ENCODE data around the gene ELOVL1.

Gene ELOVL1

DNA sequence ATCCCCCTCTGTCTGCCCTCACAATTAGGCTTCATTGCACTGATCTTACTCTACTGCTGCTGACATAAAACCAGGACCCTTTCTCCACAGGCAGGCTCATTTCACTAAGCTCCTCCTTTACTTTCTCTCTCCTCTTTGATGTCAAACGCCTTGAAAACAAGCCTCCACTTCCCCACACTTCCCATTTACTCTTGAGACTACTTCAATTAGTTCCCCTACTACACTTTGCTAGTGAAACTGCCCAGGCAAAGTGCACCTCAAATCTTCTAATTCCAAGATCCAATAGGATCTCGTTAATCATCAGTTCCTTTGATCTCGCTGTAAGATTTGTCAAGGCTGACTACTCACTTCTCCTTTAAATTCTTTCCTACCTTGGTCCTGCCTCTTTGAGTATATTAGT, 14.9 kb downstream of the ELOVL1 start:
- no peak for DNase-seq

DNA sequence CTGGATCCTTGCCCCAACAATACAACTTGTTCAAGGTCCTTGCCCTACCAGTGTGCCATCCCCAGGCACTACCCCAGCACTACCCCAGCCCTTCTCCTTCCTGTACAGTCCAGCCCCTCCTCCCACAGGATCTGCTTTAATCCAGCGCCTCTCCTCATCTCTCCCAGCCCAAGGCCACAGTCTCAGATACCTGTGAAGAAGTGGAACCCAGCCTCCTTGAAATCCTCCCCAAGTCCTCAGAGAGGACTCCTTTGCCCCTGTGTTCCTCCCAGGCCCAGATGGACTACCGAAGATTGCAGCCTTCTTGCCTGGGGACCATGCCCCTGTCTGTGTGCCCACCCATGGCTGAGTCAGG, 15.5 kb downstream of the ELOVL1 start:
- no peak for DNase-seq

DNA sequence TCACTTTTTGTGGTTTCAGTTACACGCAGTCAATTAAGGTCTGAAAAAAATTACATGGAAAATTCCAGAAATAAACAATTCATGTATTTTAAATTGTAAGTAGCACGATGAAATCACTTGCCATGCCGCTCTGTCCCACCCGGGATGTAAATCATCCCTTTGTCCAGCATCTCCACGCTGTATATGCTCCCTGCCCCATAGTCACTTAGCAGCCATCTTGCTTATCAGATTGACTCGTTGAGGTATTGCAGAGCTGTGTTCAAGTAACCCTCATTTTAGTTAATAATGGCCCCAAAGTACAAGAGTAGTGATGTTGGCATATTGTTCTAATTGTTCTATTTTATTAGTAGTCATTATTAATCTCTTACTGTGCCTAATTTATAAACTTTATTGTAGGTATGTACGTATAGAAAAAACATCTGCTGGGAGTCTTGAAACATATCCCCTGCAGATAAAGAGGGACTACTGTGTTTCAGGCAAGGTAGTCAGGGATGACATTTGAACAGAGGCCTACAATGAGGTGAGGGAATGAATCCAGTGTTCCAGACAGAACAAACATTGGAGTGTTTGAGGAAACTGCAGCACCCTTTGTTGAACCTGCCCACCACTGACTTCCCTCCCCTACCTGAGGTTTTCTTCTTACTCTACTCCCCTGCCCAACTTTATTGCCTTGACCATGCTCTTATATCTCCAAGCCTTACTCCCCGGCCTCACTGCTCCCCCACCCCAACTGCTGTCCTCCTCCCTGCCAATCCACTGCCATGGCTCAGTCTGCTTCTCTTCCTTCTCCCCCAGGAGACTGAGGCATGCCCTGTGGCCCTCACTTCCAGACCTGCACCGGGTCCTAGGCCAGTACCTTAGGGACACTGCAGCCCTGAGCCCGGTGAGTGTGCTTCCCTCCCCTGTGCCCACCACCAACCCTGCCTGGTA, 16.1 kb downstream of the ELOVL1 start:
- no peak for DNase-seq

DNA sequence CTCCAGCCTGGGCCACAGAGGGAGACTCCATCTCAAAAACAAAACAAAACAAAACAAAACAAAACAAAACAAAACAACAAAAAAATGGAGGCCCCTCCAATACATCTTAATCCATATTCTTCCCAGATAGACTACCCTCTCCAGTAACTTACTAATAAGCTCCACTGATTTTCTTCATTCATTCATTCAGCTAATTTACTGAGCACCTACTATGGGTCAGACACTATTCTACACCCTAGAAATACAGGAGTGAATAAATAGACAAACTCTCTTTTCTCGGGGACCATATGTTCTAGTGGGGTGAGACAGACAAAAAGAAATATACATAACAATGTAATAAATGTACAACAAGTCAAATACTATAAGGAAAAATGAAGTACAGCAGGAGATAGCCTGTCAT, 16.8 kb downstream of the ELOVL1 start:
- no peak for DNase-seq

DNA sequence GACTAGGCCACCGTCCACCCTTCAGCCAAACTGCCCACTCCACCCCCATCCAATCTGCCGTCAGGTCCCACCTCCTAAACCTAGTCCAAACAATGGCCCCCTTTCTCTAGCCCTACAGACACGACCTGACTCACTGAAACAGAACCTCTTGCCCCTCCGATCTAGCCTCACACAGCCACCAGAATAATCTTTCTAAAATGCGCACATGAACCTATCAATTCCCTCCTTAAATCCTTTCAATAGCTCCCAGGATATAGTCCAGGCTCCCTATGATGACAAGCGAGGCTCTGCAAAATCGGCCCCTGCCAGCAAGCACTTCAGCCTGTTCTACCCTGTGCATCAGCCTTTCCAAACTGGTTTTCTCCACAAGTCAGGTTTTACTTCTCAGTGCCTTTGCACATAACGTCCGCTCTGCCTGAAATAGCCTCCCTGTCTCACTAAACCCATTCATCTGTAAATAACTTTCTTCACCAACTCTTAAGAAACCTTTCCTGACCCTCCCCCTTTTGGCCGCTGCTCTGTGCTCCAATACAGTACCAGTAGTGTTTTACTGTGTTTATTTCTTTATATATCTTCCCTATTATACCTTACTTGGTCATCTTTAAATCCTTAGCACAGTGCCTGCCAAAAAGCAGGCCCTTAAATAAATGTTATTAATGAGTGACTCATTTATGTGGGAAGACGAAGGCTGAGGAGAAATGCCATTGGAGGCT, 18.1 kb downstream of the ELOVL1 start:
- DNase-seq: no peak

DNA sequence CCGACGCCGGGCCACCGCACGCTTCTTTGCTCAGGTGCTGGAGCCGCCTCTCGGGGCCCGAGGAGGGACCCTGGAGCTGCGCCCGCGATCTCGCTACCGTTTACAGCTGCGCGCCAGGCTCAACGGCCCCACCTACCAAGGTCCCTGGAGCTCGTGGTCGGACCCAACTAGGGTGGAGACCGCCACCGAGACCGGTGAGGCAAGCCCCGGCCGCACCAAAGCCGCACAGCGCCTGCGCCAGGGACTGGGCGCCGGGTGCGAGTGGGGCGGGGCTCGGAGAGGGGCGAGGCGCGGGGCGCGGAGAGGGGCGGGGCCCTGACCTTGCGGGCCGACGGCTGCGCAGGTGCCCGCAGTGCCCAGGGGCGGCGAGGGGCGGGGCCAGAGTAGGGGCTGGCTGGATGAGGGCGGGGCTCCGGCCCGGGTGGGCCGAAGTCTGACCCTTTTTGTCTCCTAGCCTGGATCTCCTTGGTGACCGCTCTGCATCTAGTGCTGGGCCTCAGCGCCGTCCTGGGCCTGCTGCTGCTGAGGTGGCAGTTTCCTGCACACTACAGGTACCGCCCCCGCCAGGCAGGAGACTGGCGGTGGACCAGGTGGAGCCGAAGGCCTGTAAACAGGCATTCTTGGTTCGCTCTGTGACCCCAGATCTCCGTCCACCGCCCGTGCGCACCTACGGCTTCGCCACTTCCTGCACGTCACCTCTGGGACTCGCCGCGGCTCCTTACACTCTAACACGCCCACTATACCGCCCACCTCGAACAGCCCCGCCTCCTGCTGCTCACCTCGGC, 18.8 kb downstream of the ELOVL1 start:
- peak; percentile 69 for DNase-seq

DNA sequence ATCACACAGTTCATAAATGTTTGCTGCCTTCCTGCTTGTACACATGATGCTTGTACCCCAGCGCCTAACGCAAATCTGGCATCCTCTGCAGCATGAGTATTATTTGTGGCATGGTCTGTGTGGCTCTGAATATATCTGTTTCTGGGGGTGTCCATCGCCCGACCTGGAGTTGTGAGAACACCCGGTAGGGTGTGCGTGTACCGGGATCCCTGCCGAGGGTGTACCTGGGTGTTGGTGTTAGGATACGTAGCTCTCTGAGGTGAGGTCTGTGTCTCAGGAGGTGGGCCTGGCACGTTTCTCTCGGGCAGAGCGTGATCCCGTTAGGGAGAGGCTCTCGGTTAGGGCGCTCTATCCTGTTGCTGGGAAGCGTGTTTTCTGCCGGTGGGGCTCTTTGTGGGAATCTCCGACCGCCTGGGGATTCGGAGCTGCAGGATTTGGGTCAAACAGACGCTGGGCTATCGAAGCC, 19.4 kb downstream of the ELOVL1 start:
- no peak for DNase-seq

DNA sequence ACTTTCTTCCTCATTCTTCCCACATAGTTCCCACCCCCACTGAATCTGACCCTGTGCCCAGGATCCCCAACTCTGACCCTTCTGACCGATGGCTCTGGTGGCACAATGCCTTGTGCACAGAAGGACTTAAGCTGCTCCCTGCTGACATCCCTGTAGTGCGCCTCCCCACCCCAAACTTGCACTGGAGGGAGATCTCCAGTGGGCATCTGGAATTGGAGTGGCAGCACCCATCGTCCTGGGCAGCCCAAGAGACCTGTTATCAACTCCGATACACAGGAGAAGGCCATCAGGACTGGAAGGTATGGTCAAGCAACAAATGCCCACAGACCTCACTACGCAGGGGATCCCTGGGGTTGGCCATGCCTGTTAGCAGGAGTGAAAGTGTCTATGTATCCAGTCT, 21.2 kb downstream of the ELOVL1 start:
- DNase-seq: no peak

DNA sequence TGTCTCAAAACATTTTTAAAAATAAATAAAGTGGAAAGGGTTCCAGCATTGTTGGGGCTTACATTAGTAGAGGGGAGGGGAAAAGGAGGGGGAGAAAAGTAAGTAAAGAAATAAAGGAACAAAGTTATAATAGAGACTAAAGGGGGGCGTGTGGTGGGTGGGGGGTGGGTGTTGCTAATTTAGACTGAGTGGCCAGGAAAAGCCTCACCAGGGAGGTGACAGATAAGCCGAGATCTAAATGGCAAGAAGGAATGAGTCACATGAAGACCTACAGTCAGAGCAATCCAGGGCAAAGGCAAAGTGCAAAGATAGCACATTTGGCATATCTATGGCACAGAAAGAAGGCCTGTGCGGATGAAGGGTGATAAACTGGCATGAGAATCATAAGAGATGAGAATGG, 22.7 kb downstream of the ELOVL1 start:
- no peak for DNase-seq

DNA sequence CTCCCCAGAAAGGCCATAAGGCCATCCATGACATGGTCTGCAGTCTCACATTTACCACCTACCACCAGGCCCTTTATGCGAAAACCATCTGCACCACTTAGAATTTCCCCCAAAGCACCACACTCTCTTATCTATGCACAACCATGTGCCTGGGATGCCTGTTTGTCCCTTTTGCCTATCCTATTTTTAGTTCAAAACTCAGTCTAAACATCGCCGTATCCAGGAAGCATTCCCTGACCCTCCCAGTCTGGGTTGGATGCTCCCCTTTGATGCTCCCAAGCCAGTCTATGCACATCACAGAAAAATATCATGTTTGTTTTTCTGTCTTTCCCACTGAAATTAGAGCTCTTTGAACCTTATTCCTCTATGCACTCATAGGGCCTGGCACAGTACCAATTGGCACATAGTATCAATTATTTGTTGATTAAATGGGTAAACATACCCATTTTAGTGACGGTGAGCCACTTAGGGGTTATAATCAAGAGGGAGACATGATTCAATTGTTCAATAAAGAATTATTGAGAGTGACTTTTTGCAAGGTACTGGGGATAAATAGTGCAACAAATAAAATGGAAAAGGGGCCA, 23.5 kb downstream of the ELOVL1 start:
- DNase-seq: no peak

DNA sequence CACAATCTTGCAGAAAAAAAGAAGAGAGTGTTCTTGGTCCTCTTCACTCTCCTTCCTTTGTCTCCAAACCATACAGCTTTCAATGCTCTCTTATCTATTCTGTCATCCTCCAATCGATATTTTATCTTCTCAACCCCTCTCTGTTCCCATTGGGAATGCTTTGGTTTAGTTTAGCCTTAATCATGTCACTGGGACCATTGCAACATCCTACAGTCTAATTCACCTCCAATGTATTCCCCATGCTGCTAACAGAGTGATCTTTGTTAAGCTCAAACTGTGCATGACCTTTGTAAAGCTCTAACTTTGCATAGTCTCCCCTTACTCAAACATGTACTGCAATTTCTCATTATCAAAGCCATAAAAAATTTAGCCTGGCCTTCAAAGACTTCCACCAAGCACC, 27.3 kb downstream of the ELOVL1 start:
- DNase-seq: no peak

DNA sequence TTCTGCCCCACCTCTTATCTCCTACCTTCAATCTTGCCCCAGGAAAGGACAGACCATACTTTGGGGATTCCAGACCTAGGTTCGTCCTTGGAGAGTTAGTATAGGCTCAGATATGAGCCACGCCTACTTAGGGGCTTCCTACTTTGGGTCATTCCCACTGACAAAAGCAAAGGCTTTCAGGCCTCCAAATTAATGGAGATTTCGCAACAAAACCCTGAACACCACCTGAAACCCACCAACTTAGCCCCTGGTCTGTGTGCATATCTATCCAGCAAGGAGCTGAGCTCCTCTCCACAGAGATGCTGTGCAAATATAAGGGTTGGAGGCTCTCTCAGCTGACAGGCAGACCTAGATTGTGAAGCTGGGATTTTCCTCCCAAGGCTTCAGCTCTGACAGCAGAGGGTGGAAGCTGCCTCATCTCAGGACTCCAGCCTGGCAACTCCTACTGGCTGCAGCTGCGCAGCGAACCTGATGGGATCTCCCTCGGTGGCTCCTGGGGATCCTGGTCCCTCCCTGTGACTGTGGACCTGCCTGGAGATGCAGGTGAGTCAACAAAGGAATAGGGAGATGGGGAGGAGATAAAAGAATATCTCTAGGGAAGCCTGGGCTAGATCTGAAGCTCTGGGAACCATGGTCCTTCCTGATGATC, 28.1 kb downstream of the ELOVL1 start:
- DNase-seq: no peak

DNA sequence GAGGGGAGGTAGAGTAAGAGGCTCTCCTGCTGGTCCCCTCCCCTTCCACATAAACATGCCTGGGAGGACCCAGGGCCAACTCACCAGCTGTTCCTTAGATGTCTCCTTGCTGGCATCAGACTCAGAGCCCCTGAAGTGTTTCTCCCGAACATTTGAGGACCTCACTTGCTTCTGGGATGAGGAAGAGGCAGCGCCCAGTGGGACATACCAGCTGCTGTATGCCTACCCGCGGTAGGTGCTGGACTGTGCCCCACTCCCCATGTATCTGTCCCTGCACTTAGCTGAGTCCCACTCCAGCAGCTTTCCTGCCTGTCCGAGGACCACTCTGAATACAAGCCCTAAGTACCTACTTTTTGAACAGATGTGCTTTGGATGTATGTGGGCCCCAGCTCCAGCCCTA, 29.8 kb downstream of the ELOVL1 start:
- no peak for DNase-seq

DNA sequence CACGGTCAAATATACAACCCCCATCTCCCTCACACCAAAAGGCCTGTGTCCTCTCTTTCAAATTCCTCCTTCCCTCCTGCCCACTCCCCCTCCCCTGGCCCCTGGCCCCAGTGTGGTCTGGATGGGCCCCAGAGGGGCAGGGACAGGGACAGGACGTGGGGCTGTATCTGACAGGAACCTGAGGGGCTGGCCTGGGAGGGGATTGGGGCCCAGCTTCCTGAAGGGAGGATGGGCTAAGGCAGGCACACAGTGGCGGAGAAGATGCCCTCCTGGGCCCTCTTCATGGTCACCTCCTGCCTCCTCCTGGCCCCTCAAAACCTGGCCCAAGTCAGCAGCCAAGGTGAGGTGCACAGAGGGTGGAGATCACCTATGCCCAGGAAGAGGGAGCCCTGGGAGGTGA, 30.2 kb downstream of the ELOVL1 start, which contains the start of gene MPL:
TSS of gene MPL (plus strand) at position 231 of the 400 bp plus-strand sequence. CDS start at position 262, 31 bp downstream.
- DNase-seq: no peak

DNA sequence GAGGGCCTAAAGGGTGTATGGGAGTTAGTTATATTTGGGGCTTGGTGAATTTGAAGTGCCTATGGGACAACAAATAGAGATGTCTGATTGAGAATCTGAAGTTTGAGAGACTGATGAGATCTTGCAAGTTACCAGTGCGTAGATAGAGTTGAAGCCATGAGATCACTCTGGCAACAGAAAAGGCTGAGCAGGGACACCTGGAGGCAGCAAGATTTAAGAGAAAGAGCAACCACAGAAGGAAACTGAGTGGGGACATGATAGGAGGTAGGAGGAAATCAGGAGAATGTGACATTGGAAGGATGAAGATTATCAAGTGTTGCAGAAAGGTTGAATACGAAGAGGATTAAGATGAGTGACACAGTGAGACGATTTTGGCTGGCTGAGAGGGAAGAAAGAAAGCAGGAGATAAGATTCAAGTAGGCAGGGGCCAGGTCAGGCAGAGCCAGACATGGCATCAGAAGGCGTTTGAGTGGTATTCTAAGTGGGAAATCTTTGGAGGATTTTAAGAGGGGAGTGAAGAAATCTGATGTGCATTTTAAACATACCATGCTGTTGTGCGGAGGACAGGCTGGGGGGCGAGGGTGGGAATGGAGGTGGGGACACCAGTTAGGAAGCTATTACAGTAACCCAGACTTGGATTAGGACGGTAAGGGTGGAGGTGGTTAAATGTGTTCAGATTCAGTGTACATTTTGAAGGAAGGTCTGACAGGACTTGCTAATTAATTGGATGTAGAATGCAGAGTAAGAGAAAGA, 33.2 kb downstream of the ELOVL1 start:
- DNase-seq: no peak

DNA sequence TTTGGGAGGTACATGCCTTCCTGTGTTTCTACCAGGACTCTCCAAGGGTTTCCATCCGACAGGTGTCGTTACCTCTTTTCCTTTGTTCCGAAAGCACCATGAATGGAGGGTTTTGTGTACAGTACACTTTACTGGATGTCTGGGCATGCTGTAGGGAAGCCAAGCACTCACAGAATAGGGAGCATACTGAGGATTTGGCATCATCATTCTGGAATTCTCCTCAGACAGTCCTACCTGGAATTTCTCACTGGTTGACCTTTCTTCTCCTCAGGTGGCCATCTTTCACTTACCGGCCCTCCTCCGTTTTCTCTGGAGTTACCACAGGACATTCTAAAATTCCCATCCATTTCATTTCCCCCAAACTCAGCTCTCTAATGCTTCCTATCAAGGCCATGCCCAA, 36.1 kb downstream of the ELOVL1 start:
- no peak for DNase-seq

DNA sequence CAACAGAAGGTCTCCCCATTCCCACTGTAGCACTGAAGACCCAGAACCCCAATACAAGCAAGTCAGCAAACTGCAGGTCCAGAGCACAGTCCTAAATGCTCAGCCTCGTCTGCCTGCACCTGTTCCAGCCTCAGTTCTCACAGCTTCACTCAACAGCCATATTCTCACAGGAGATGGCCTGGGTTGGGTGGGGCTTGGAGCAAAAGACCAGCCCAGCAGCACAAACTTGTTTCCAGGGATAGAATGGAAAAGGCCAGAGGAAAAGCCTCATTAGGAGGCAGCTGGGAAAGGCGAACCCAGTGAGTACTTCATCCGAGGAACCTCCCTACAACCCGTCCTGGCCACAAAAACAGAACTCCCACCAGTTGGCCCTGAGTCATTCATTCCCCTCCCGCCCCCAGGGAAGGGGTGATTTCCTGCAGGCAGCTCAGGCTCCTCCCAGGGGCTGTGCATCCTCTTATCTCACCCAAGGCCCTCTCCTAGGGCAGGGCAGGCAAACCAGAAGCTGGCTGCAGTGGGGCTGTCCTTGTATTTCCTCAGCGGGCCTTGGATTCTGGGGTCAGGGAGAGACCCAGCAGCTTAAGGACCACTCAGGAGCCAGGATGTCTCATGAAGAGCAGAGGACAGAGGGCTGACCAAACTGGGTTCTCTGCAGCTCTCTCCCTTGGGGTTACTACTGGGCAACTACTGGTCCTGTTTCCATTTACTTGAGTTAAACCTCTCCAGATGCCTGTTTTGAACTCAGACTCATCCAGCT, 37.6 kb downstream of the ELOVL1 start:
- peak; percentile 50 for DNase-seq

DNA sequence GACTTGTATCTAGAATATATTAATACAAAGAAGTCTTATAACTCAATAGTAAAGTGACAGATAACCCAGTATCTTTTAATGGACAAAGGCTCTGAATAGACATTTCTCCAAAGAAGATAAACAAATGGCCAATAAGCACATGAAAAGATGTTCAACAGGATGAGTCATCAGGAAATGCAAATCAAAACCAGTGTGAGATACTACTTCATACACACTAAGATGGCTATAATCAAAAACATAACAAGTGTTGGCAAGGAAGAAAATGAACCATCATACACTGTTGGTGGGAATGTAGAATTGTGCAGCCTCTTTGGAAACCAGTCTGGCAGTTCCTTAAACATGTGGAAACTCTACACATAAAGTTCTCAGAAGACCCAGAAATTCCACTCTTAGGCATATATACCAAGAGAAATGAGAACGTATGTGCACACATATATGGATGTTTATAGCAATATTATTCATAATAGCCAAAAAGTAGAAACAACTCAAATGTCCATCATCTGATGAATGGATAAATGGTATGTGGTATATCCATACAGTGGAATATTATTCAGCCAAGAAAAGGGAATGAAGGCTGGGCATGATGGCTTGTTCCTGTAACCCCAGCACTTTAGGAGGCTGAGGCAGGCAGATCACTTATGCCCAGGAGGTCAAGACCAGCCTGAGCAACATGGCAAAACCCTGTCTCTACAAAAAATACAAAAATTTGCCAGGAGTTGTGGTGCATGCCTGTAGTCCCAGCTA, 40.1 kb downstream of the ELOVL1 start:
- no peak for DNase-seq

DNA sequence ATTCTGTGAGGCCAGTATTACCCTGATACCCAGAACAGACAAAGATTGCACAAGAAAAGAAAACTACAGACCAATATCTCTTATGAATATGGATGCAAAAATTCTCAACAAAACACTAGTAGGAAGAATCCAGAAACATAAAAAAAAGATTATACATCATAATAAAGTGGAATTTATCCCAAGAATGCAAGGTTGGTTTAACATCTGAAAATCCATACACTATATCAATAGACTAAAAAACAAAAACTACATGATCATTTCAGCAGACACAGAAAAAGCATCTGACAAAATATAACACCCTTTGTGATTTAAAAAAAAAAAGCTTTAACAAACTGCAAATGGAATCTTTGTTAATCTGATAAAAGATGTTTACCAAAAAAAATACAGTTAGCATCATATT, 42.4 kb downstream of the ELOVL1 start:
- DNase-seq: no peak

DNA sequence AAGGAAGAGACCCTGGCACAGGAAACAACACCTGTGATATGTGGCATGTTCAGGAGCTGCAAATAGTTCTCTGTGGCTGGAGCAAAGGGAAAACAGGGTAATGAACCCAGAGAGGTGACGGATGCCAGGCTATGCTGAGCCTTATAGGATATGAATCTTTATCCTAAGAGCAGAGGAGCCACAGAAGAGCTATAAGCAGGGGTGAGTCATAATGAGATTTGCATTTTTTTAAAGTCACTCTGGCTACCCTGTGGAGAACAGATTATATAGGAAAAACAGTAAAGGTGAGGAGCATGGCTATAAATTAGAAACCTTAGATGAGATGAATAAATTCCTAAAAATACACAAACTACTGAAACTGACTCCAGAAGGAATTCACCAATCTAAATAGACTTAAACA, 43.0 kb downstream of the ELOVL1 start:
- no peak for DNase-seq

Data from CD4-positive, alpha-beta T cell treated with Interleukin-17A for 4 hours (primary cell).